Glomerular visceral epithelial cell (primary cell): Measurements from ENCODE around the gene SUPT20HL2.
"Not testable (repeated sequence)": the region's sequence is repeated elsewhere in the genome, so short reads cannot be mapped to it uniquely, and the experiment has no call there.

Source experiments
- DNase-seq: peaks from one replicate; pipeline ENCODE4 v3.0.0-alpha.2; 2016; ENCODE audit errors: extremely low spot score

The SUPT20HL2 gene

DNA sequence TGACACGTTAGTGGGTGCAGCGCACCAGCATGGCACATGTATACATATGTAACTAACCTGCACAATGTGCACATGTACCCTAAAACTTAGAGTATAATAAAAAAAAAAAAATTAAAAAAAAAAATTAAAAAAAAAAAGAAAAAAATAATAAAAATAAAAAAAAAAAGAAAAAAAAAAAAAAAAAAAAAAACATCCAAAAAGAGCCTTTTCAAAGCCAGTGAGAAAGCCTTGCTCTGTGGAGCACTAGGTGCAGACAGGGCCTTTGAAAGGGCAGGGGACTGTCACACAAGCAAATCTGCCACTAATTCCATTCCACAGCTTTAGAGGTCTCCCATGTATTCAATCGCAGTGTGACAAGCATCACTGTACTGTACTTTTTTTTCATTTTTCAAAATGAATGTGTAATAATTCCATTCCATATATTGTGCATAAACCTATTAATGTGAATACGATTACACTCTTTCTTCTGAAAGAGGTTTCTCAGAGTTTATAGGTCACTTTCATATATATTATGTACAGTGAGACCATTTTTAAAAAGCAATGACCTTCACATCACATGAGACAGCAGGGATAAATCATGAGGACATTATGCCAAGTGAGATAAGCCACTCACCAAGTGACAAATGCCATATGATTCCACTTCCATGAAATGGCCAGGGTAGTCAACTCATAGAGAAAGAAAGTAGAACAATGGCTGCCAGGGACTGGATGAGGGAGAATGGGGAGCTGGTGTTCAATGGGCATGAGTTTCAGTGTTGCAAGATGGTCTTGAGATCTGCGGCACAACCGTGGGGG lies 4.1 kb downstream of the SUPT20HL2 start:
- not testable (repeated sequence) for DNase-seq

DNA sequence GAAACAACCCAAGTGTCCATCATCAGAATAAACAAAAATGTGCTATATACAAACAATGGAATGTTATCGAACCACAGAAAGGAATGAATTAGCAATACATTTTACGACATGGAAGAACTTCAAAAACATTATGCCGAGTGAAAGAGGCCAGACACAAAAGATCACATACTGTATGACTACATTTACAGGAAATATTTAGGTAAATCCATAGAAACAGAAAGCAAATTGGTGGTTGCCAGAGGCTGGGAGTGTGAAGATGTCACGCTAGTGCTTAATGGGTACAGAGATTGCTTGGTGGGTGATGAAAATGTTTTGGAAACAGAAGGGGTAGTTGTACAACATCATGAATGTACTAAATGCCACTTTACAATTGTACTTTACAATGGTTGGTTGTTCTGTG lies 5.1 kb downstream of the SUPT20HL2 start:
- not testable (repeated sequence) for DNase-seq

- no peak for DNase-seq
Measured at GRCh38 chrX:24306440-24306839, 7.4 kb downstream of the SUPT20HL2 start.

DNA sequence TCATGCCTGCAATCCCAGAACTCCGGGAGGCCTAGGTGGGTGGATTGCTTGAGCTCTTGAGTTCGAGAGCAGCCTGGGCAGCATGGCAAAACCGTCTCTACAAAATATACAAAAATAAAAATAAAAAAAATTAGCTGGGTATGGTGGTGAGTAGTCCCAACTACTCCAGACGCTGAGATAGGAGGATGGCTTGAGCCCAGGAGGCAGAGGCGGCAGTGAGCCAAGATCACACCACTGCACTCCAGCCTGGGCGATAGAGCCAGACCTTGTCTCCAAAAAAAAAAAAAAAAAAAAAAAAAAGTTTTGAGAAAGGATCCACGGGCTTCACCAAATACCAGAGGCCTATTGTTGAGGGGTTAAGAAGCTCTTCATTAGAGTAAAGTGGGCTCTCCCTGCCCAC lies 8.0 kb downstream of the SUPT20HL2 start:
- DNase-seq = no peak

- DNase-seq = no peak
Measured at GRCh38 chrX:24301806-24302205, 12.1 kb downstream of the SUPT20HL2 start.

- no peak for DNase-seq
Measured at GRCh38 chrX:24301060-24301459, 12.8 kb downstream of the SUPT20HL2 start.

DNA sequence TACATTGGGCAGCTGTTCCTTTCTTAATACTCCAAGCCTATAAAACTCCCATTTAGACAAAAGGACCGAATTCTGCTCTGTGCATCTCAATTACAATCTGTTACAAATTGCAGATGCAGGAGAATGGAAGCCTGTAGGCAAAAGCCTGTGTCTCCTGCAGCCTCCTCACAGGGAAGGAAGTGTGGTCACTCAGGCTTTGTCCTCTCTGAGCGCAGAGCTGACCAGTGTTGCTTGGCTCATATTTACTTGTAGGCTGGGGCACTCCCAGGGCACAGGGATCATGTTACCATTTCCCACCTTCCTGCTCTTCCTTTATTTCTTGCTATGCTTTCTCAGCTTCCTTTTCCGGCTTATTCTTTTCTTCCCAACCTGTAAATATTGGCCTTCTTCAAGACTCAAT lies 15.7 kb downstream of the SUPT20HL2 start:
- no peak for DNase-seq

GRCh38 chrX:24294619-24295018 lies 19.2 kb downstream of the SUPT20HL2 start:
- no peak for DNase-seq

GRCh38 chrX:24293412-24293811 lies 20.5 kb downstream of the SUPT20HL2 start:
- DNase-seq = no peak

GRCh38 chrX:24292353-24292752 lies 21.5 kb downstream of the SUPT20HL2 start:
- no peak for DNase-seq

GRCh38 chrX:24285082-24285481 lies 28.8 kb downstream of the SUPT20HL2 start:
- no peak for DNase-seq

GRCh38 chrX:24283127-24283794 lies 30.6 kb downstream of the SUPT20HL2 start:
- DNase-seq = no peak

DNA sequence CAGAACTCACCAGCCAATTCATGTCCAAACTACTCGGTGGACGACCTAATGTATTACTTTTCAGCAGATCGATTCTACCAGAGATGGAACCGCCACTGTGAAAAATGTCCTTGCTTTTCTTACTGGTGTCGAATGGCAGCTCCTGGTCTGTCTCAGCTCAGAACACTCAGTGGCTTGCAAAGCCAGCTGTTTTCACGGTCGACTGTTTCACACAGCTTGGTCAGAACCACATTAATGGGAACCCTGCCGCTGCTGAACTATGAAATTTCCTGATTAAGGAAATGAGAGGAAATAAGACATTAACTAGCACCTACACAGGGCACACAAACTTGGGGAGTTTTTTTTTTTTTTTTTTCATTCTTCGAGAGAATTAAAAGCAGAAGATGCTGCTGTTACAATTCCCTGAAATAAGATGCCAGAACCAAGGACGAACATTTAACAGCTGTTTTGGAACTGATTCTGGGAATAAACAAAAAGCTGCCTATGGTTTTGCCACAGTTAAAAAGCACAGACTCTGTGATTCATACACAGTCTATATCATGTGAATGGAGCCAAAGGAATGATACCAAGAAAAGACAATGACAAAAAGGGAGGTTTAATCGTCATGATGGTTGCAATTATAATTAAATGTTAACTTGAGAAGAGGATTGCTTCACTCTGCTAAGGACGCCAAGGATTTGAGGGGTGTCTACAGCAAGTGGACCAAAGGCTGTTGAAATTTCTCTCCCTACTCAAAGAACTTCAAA lies 31.3 kb downstream of the SUPT20HL2 start:
- peak; percentile 44 for DNase-seq

DNA sequence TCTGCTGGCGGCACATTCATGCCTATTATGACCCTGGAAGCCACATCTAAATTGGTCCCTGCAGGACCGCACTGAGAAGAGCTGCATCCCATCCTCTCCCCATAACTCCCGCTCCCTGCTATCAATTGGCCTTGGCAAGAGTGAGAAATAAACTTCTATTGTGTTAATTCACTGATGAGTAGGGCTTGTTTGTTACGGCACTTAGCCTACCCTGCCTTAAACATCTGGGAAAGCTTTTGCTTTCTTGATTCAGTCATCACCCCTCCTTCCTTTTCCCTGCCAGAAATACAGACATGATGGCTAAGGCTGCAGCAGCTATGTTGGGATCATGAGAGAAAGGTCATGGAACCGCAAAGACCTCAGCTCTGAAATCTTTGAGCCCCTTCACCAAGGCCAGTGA lies 36.5 kb downstream of the SUPT20HL2 start:
- DNase-seq = no peak

GRCh38 chrX:24276015-24276414 lies 37.9 kb downstream of the SUPT20HL2 start:
- no peak for DNase-seq

DNA sequence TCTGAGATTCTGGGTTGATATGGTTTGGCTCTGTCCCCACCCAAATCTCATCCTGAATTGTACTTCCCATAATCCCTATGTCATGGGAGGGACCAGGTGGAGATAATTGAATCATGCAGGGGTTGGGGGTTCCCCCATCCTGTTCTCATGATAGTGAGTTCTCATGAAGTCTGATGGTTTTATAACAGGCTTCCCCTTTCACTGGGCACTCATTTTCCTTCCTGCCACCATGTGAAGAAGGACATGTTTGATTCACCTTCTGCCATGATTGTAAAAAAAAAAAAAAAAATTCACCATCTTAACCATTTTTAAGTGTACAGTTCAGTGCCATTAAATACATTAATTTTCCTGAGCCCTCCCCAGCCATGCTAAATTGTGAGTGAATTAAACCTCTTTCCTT lies 42.6 kb downstream of the SUPT20HL2 start:
- no peak for DNase-seq

DNA sequence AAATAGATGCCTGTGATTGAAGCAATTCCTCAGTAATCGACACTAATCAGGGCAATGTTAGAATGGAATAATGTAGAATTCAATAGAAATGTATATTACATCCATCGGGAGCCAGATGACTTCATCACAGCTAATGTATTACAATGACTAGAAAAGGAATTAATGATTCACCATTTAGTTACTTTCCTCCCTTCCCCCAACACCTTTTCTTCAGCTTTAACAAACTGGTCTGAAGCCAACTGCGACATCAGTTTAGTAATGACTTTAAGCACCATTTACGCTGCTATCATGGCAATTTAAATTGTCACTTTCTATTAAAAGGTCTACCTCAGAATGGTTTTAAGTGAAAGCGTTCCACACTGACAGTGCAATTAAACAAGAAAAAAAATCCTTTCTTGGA lies 45.1 kb downstream of the SUPT20HL2 start:
- DNase-seq = no peak

DNA sequence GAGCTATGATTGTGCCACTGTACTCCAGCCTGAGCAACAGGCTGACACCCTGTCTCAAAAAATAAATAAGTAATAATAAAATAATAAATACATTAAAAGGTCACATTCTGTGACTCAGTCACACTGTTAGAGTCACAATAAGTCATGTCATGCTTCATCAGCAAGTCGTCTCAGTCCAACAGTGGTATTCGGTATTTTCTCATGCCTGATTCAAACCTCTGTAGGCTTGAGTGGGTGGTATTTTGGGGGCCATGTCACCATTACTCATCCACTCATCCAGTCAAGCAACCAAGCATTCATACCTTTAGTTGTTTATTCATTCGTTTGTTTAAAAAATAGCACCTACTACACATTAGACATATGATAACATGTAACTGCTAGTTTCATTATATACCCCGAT lies 46.9 kb downstream of the SUPT20HL2 start:
- DNase-seq = no peak

DNA sequence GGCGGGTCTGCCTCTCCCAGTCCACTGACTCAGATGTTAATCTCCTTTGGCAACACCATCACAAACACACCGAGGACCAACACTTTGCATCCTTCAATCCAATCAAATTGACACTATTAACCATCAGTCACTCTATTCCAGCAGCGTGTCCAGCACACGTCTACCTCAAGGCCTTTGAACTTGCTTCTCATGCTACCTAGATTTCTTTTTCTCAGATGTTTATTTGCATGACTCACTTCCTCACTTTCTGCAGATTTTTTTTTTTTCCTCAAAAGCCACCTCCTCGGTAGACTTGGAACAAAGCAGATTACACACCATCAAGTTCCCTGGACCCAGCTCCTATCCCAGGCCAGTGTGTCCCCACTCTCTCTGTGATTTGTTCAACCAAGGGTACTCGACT lies 49.5 kb downstream of the SUPT20HL2 start:
- no peak for DNase-seq

GRCh38 chrX:24262309-24262708 lies 51.6 kb downstream of the SUPT20HL2 start:
- DNase-seq = no peak
